Muscle of leg (tissue), 11 donors: ENCODE results near the gene MRTFA. TPM values are rescaled to one million over a fixed set of nuclear protein-coding genes. Genes with fewer than 3 reads are reported as not detected.

Experiments
- DNase-seq: peaks from one replicate; pipeline ENCODE4 v3.0.0; 2013
- H3K27ac ChIP-seq: one replicate; pipeline ENCODE4 v1.5.1; 2013; ENCODE audit warnings: mild to moderate bottlenecking, low read length, control low read depth
- H3K27me3 ChIP-seq: one replicate; pipeline ENCODE4 v1.6.1; 2013; ENCODE audit warnings: low read length; ENCODE audit not compliant: control insufficient read depth, insufficient read depth
- H3K36me3 ChIP-seq: one replicate; pipeline ENCODE4 v1.6.1; 2013; ENCODE audit warnings: low read length; ENCODE audit not compliant: control insufficient read depth, insufficient read depth
- H3K4me1 ChIP-seq: one replicate; pipeline ENCODE4 v1.6.1; 2013; ENCODE audit warnings: low read length; ENCODE audit not compliant: control insufficient read depth, insufficient read depth
- H3K4me3 ChIP-seq: one replicate; pipeline ENCODE4 v1.5.1; 2013; ENCODE audit warnings: low read length, control low read depth
- H3K9me3 ChIP-seq: replicated peaks from 2 replicates; pipeline ENCODE4 v1.6.1; 2013; ENCODE audit warnings: low read depth, low read length; ENCODE audit not compliant: control insufficient read depth
- WGBS: methylation state at CpG from one replicate; pipeline ENCODE4 v1.1.5; 2013; ENCODE audit warnings: missing lambda C conversion rate; ENCODE audit not compliant: insufficient coverage; 5-methylcytosine and 5-hydroxymethylcytosine counted together
- polyA plus RNA-seq, 8 donors: library from polyadenylated mRNA; unstranded; fragments of 120-200 nt; gene quantifications; one replicate each; pipeline versions ENCODE4 v1.2.1 to v1.2.3, GENCODE V29; 2013; ENCODE audit warnings: inconsistent platforms in 1 of 8, low replicate concordance in 1 of 8; ENCODE audit not compliant: insufficient read length in 8 of 8, insufficient read depth in 1 of 8
- total RNA-seq: library from RNA; stranded (reverse); fragments of 120-200 nt; gene quantifications from one replicate; pipeline ENCODE4 v1.2.4, GENCODE V29; 2013

Gene MRTFA
- total and polyA plus RNA-seq, 9 donors = 19.0 to 35.7 (median 29.5) TPM

DNA sequence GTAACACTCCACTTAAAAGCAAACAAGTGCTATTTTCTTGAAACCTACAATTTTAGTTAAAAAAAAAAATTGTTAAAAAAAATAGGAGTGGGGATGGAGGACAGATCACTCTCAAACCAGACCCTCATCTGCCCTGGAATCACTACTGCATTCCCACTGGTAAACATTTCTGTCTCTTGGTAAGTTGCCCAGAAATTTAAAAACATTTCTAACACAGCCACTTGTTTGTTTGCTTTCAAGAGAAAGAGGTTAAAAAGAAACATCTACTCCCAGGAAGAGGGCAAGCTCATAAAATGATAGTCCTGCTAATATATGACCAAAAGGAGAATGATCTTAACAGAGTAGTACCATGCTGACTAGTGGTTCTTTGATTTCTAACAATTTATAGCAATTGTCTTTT is 182.8 kb downstream of the MRTFA start:
- Histone ChIP-seq H3K36me3 (no peaks in the 10 kb centered on the region), H3K9me3 (no peaks in the 10 kb centered on the region), H3K4me3 (no peak overlapping the region), H3K27me3 (no peaks in the 10 kb centered on the region), H3K27ac (no peak overlapping the region), H3K4me1 (peaks cover 22% of the 10 kb centered on the region)
- no peak for DNase-seq

DNA sequence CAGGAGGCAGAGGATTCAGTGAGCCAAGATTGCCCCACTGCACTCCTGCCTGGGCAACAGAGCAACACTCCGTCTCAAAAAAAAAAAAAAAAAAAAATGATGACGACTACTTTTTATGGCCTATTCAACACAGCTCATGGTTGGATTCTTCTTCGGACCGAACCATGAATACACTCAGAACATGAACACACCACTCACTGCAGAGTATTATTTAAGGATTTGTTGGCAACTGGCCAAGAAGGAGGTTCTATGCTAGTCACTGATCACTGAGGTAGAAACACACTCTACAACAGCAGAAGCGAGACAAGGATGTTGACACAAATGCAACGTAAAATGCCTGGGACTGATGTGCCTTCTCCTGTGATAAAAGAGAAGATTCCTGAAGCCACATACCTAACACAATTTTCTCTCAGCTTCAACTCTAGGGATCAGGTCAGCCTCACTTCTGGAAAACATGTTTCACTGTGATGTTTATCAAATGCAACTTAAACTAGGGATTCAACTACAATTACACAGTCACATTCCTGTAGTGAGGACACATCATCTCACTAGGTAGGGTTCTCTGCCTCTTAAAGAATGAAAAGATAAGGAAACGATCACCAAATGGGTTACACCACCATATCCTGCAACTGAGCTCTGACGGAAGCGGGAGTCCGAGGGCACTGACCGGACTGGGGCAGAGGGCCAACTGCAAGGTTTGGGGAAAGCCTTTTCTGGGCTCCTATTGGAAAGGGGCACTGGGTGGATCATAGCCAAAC is 183.6 kb downstream of the MRTFA start:
- Histone ChIP-seq H3K4me3 (no peak overlapping the region), H3K36me3 (no peaks in the 10 kb centered on the region), H3K27ac (no peak overlapping the region), H3K27me3 (no peaks in the 10 kb centered on the region), H3K9me3 (no peaks in the 10 kb centered on the region), H3K4me1 (peaks cover 28% of the 10 kb centered on the region)
- no peak for DNase-seq
- WGBS = 93% methylated on average over 3 of the region's 11 CpGs

DNA sequence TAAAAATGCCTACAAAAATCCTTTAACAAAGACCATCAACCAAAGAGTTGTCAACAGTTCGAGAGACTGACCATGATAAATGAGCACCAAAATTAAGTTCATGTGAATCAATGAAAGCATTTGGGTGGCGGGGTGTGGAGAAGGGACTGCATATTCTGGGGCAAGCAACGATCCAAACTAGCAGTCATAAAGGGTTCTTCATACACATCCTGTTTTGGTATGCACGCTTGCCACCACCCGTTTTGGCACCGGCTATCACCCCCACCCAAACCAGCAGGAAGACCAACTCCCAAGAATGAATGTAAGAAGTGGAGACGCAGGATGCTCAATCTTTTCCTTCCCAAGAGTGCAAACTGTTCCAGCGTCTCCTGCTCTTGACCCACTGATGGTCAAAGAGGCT is 185.3 kb downstream of the MRTFA start:
- WGBS = 79% methylated on average over 2 of the region's 8 CpGs
- H3K27ac ChIP-seq = no peak overlapping the region
- no peaks in the 10 kb centered on the region for H3K9me3 ChIP-seq
- H3K4me3 ChIP-seq = no peak overlapping the region
- no peaks in the 10 kb centered on the region for H3K27me3 ChIP-seq
- peaks cover 36% of the 10 kb centered on the region for H3K4me1 ChIP-seq
- no peak for DNase-seq
- peaks cover 2% of the 10 kb centered on the region for H3K36me3 ChIP-seq

DNA sequence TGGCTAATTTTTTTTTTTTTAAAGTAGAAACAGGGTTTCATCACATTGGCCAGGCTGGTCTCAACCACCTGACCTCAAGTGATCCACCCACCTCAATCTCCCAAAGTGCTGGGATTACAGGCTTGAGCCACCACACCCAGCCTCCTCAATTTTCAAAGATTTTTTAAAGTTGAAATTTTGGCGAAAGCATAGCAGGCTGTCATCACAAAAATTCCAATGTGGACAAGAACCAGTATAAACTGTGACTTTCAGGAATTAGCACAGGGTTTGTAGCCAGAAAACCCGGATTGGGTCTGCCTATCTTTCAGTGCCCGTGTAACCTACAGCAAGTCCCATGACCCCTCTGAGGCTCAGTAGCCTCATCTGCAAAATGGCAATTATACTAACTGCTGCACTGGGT is 185.9 kb downstream of the MRTFA start:
- 81% methylated on average over 3 of the region's 3 CpGs for WGBS
- no peak overlapping the region for H3K4me3 ChIP-seq
- DNase-seq = no peak
- H3K27ac ChIP-seq = no peak overlapping the region
- H3K4me1 ChIP-seq = peaks cover 36% of the 10 kb centered on the region
- H3K36me3 ChIP-seq = peaks cover 2% of the 10 kb centered on the region
- no peaks in the 10 kb centered on the region for H3K27me3 ChIP-seq
- H3K9me3 ChIP-seq = no peaks in the 10 kb centered on the region

DNA sequence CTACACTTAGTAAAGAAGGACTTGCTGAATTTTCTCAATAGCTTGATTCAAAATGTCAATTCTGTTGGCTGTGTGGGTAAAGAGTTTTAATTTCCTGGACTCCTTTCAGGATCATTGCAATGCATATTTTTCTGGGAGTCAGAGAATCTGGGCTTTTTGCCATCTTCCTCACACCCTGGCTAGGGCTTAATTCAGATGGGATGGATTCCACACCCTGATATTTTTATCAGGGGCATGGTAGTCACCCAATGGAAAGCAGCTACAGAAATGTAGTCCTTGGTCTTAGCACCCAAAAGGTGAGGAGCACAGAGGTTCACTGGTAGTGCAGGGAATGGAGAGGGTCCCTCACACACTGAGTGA is 186.9 kb downstream of the MRTFA start:
- H3K4me1 ChIP-seq = peaks cover 36% of the 10 kb centered on the region
- DNase-seq = peak; percentile 65

DNA sequence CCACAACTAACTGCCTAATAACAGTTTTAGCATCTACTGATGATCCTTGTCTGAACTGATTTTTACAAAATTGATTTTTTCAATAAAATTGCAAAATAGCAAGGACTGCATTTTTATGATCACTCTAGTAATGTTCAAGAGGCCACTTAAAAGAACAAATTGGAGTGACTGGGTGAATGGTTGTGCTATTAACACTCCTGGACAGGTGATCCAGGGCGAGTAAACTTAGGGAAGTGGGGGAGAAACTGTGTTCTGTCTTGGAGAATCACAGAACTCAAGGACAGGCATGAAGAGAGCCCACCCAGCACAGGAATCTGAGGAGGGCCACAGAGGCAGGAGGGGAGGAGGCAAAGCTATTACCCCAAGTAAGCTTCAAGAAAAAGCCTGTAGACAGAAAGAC is 190.3 kb downstream of the MRTFA start:
- Histone ChIP-seq H3K4me1 (peaks cover 24% of the 10 kb centered on the region), H3K4me3 (no peak overlapping the region), H3K27ac (no peak overlapping the region), H3K27me3 (no peaks in the 10 kb centered on the region), H3K36me3 (peaks cover 3% of the 10 kb centered on the region), H3K9me3 (peaks cover 3% of the 10 kb centered on the region)
- 90% methylated on average over 1 of the region's 1 CpG for WGBS
- no peak for DNase-seq

More for the DNA sequence above, 186.9 kb downstream of the MRTFA start:
- Histone ChIP-seq H3K27ac (no peak overlapping the region), H3K4me3 (no peak overlapping the region), H3K36me3 (peaks cover 3% of the 10 kb centered on the region), H3K9me3 (peaks cover under 1% of the 10 kb centered on the region), H3K27me3 (no peaks in the 10 kb centered on the region)

DNA sequence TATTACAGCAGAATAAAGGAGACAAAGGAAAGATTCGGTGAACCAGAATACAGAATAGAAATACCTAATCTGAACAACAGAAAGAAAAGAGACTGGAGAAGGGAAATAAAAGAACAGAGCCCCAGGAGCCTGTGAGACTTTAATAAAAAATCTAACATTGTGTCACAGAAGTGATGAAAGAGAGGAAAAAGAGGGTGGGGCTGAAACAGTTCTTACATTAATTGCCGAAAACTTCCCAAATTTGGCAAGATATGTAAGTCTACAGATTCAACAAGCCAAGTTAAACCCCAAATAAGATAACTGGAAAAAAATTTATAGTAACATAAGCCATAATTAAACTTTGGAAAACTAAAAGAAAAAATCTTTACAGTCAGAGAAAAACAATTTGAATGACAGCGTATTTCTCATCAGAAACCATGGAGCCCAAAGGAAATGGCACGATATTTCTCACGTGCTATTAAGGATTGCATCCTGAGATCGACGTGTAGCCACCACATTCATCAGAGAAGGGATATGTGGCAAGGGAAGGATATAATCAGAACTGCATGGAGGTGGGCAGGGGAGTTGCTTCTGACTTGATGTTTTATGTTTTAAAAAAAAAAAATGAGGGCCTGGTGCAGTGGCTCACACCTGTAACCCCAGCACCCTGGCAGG is 192.2 kb downstream of the MRTFA start:
- no peak overlapping the region for H3K27ac ChIP-seq
- H3K9me3 ChIP-seq = peaks cover 3% of the 10 kb centered on the region
- 100% methylated on average over 3 of the region's 7 CpGs for WGBS

DNA sequence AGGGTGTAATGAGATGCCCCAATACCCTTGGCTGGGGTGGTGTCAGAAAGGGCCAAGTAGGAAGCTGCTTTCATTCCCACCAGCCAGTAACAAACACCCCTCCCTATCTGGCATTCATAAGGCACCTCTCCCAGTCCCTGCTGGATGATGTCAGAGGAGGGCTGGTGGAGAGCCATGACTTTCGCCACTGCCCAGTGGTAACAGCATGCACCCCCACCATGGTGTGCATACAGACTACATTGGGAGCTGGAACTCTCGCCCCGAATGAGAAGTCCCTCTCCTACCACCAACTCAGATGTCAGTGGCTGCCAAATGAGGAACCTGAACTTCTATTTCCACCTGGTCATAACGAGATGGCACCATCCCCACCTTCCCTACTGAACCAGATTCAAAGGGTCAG is 192.8 kb downstream of the MRTFA start:
- Histone ChIP-seq H3K4me1 (peaks cover 15% of the 10 kb centered on the region), H3K4me3 (no peak overlapping the region), H3K27ac (no peak overlapping the region), H3K27me3 (no peaks in the 10 kb centered on the region), H3K36me3 (peaks cover 5% of the 10 kb centered on the region), H3K9me3 (peaks cover 3% of the 10 kb centered on the region)
- WGBS = 100% methylated on average over 3 of the region's 4 CpGs
- no peak for DNase-seq

More for the DNA sequence above, 192.2 kb downstream of the MRTFA start:
- Histone ChIP-seq H3K36me3 (peaks cover 5% of the 10 kb centered on the region), H3K4me1 (peaks cover 19% of the 10 kb centered on the region), H3K4me3 (no peak overlapping the region), H3K27me3 (no peaks in the 10 kb centered on the region)
- DNase-seq = no peak

DNA sequence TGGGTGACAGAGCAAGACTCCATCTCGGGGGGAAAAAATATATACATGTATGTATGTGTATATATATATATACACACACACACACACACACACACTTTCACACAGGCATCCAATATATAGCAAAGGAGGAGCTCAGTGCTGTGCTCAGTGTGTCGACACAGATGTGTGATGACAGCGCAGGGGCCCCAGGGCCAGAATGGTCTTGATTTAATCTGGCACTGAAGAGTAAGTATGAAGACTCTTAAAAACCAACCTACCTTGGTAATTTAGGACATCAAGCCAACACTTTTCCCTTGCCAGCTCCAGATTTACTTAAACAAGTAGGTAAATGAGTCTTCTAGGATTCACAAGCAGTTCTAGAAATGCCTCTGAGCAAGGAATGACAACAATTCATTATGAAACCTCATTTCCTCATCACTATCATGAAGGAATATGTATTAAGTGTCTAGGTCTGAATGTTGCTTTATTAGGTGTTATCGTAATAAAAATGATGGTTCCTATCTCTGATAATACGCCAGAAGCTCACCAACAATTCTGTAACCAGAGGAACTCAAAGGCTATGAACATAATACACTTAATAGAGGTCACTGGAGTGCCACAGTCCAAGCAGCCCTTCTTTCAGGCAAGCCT is 194.6 kb downstream of the MRTFA start:
- Histone ChIP-seq H3K27ac (no peak overlapping the region), H3K4me1 (peaks cover 4% of the 10 kb centered on the region), H3K36me3 (peaks cover 5% of the 10 kb centered on the region), H3K9me3 (peaks cover 3% of the 10 kb centered on the region), H3K27me3 (no peaks in the 10 kb centered on the region), H3K4me3 (no peak overlapping the region)
- no CpG with 5 or more reads among the region's 5 CpGs for WGBS
- DNase-seq = no peak

DNA sequence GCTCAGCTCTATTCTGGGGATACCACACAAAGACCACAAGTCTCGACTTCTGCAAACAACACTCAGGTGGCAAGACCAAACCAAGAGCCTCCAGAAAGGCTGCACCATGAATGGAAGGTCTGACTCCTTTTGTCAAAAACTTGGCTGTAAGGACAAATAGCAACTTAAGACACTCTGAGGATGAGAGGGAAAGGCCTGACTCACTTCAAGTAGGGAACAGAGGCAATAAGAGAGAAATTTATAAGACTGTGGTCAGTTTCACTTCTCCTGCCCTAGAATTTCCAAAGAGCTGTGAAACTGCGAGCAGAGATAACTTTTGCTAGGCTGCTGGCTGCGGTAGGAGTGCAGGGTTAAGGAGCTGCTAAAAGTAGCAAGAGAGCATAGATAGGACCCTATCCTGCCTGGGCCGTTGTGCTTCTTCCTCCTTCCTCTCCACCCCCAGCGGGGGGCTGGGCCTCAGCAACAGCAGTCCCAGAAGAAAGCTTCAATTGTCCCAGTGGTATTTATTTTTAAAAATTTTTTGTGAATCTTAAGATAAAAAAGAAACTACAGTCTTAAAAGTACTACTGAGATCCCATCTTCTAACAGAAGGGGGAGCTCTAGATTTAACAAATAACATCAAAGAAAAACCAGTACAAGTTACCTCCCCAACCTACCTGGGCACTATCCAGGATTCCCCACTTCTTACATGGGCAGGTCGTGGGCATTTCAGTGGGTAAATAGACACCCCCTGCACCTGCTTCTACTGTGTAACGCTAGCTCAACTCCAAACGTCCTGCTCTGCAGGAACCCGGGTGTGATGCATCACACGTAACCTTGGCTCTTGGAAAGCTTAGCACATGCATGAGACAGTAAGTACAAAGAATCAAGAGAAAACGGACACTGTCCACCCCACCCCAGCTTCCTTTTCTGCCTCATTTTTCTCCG is 199.8 kb downstream of the MRTFA start:
- DNase-seq = peak; percentile 73
- Histone ChIP-seq H3K9me3 (no peaks in the 10 kb centered on the region), H3K27me3 (no peaks in the 10 kb centered on the region), H3K27ac (peak overlapping the region; percentile 81), H3K4me1 (peaks cover 25% of the 10 kb centered on the region), H3K4me3 (no peak overlapping the region), H3K36me3 (peaks cover 9% of the 10 kb centered on the region)
- WGBS = 30% methylated on average over 4 of the region's 12 CpGs
